ENCODE data around the gene MYL3.
A peak's percentile ranks its signal among the peaks of the same experiment; 100 is the strongest.

MYL3 gene

DNA sequence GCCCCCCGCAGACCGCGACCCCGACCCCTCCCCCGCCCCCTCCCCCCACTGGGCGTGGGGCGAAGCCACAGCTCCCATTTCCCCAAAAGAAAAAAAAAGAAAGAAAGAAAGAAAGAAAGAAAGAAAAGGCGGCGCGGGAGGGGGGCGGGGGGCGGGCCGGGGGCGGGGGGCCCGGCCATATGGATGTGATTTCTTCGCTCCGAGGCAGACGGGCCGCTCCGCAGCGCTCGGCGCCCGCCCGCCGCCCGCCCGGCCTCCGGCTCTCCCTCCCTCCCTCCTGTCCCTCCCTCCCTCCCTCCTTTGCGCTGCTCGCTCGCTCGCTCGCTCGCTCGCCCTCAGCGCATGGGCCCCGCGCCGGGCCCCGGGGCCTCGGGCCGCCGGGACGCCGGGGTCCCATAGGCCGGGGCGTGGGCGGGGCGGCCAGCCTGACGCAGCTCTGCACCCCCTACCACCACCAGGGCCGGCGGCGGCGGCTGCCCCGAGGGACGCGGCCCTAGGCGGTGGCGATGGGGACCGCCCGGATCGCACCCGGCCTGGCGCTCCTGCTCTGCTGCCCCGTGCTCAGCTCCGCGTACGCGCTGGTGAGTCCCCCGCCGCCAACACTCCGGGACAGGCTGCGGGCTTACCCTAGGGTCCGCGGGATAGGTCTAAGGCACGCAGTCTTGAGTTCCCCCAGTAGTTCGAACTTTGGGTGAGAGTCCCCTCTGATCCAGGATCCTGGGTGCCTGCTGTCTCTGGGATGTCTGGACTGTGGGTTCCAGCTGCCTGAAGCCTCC, 20.0 kb upstream of the MYL3 start:
- no peak for DNase-seq (ENCODE audit: low spot score)

DNA sequence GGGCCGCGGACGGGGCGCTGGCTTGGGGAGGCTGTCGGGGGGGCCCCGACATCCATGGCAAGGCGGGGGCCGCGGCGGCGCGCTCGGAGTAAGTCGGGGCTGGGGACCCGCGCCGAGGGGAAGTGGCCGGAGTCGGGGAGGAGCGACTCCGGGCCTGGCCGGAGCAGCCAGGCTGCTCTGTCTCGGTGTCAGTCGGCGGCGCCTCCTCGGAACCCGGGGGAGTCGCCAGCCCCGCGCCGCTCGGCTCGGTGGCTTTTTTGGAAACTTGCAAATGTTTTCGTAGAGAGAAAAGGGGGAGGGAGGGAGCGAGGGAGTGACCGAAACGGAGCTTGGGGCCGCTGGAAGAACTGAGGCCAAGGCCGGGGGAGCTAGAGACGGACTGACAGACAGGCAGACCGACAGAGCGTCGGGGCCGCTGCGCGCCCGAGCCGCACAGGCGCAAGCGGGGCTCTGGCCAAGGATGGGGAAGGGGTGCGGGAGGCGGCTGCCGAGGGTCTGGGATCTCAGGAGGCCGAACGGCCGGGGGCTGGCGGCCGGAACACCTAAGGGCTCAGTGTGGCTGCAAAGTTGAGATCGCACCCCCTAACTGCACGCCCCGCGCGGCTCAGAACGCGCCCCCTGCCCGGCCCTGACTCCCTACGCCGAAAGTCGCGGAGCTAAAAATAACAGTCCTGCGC, 19.3 kb upstream of the MYL3 start:
- DNase-seq (ENCODE audit: low spot score), result peak; percentile 21

GRCh38 chr3:46881596-46882376, 18.5 kb upstream of the MYL3 start:
- DNase-seq (ENCODE audit: low spot score), result no peak

GRCh38 chr3:46880884-46881595, 17.8 kb upstream of the MYL3 start:
- DNase-seq (ENCODE audit: low spot score), result no peak

GRCh38 chr3:46878781-46879436, 15.7 kb upstream of the MYL3 start:
- peak; percentile 57 for DNase-seq (ENCODE audit: low spot score)

- no peak for DNase-seq (ENCODE audit: low spot score)
Measured at GRCh38 chr3:46877406-46878125, 14.3 kb upstream of the MYL3 start, which contains the start of gene PTH1R. Gene PTH1R, plus strand, starts transcription at chr3:46877721. Its CDS starts 5,839 bp downstream, at chr3:46883560.

- DNase-seq (ENCODE audit: low spot score), result no peak
Measured at GRCh38 chr3:46876313-46877300, 13.4 kb upstream of the MYL3 start.

- no peak for DNase-seq (ENCODE audit: low spot score)
Measured at GRCh38 chr3:46875560-46875959, 12.3 kb upstream of the MYL3 start.

DNA sequence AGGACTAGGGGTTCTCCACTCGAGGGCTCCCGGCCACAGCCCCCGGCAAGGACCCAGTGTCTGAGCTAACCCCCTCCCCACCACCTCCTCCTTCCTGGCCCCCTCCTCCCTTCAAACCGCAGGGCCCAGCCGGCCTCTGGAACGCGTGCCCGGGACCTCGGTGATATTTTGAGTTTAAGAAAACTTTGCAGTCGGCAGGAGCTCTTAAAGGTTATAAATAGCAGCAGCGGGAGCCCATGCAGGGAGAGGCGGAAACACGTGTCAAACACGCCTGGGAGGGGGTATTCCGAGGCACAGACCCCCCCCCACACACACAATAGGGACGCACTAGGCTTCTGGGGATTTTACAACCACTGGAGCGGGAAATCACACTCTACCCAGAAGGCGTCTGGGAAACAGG, 11.2 kb upstream of the MYL3 start:
- no peak for DNase-seq (ENCODE audit: low spot score)

DNA sequence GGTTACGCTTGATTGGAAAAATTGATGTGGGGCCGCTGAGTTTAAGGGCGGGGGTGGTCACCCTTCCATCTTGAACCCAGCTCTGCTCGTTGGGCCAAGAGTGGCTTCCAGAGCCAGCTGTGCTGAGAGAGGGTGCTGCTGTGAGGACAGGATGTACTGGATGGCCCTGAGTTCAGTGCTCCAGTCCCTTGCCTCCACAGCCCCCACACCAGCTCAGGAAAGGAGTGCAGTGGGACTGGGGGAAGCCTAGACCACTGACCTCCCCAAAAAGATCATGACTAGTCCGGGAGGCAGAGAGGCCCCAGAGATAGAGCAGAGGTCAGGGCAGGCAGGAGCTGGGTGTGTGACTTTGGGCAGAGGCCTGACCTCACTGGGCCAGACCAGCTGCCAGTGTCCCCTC, 10.3 kb upstream of the MYL3 start:
- DNase-seq (ENCODE audit: low spot score), result no peak

DNA sequence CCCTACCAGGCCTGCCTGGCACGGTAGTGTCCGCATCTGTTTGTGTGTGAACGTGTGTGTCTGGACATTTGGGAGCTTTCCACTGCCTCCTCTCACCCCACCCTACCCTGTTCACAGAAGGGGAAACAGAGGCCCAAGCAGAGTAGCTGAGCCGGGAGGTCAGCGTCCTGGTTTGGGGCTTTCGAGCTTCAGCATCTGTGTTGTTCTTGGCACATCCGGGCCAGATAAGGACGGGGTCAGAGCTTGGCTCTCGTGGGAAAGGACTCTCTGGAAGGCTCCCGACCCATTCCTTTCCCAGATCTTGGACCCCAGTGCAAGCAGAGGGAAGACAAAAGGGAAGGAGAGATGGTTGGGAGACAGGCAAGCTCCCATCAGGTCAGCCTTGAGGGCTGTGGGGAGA, 8.0 kb upstream of the MYL3 start:
- DNase-seq (ENCODE audit: low spot score), result no peak

GRCh38 chr3:46870651-46871050, 7.4 kb upstream of the MYL3 start:
- DNase-seq (ENCODE audit: low spot score), result no peak

- no peak for DNase-seq (ENCODE audit: low spot score)
Measured at GRCh38 chr3:46869440-46869839, 6.2 kb upstream of the MYL3 start.

DNA sequence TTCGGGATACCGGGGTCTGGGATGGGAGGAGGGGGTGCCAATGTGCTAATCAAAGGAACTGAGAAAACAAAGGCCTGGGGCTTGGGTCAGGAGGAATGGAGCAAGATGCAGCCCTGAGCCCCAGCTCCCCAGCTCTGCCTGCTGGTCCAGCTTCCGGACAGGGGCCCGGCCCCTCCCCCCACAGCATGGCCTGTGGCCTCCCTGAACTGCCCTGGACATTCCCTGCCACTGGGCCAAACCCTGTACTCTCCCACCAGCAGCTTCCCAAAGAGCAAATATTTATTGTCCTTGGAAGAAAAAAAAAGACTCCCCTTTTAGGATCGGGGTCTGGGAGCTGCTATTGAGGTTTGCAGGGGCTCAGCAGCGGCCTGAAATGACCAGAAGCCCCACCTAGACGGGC, 5.7 kb upstream of the MYL3 start:
- DNase-seq (ENCODE audit: low spot score), result no peak

- no peak for DNase-seq (ENCODE audit: low spot score)
Measured at GRCh38 chr3:46868287-46868686, 5.0 kb upstream of the MYL3 start.

DNA sequence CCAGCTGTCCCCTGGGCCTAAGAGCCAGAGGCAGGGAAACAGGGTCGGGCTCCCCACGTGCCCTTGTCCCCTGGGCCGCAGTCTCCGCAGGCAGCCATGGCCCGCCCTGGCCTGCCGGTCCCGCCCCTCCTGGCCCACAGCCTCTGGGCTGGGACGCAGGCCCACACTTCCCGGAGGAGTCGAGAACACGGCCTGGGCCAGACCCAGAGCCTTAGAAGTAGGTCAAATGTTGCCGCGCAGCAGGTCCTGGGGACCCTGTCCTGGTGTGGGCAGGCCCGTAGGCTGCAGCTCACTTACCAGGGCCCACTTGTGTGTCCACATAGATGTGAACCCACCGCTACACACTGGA, 4.3 kb upstream of the MYL3 start:
- DNase-seq (ENCODE audit: low spot score), result no peak

DNA sequence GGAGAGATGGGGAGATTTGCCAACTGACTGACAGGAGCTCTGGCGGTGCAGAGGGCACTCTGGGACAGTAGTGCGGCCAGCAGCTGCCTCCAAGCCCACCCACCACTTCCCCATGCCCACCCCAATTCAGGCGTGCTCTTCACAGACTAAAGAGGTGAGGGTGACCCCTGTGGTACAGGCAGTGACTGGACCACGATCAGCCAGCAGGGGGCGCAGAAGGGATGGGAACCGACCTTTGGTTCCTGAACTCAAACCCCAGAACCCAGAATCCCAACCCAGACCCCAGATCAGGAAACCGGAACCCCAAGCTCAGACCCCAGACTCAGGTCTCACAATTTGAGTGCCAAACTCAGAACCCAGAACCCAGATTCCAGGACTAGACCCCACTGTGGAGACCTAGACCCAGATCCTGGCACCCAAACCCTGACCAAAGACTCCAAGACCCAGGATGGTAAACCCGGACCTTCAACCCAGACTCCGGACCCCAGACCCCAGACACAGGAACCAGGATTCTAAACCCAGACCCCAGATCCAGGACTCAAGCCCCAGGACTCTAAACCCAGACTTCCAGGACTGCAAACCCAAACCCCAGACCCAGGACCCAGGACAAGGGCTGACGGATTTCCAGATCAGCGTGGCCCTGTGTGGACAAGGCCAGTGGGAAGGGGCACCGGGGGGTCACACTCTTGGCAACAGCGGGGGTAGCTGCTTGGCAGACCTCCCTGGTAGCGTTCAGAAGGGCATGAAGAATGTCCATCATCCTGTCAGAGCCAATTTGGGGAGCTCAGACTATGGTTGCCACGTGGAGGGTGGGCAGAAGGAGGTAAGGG, 3.7 kb upstream of the MYL3 start:
- no peak for DNase-seq (ENCODE audit: low spot score)

- DNase-seq (ENCODE audit: low spot score), result no peak
Measured at GRCh38 chr3:46866032-46866595, 2.9 kb upstream of the MYL3 start.

- DNase-seq (ENCODE audit: low spot score), result no peak
Measured at GRCh38 chr3:46865546-46865945, 2.3 kb upstream of the MYL3 start.
